ENCODE measurements around the gene EFNA2. TPM values are rescaled to one million over a fixed set of nuclear protein-coding genes. Genes with fewer than 3 reads are reported as not detected.

Gene EFNA2
- total RNA-seq, 4 donors from 2014 or later, result not detected

GRCh38 chr19:1336079-1336684, 50.5 kb downstream of the EFNA2 start:
- Histone ChIP-seq H3K36me3 (no peaks in the 10 kb centered on the region), H3K9me3 (no peaks in the 10 kb centered on the region), H3K27me3 (peaks cover 0 to 15% of the 10 kb centered on the region in 2 donors), H3K27ac (no peak overlapping the region), H3K4me3 (no peak overlapping the region), H3K4me1 (no peaks in the 10 kb centered on the region)
- no peak for DNase-seq (ENCODE audit: low spot score in 2 of 2)
- 85 to 87% methylated on average over 21 to 22 of the region's 22 CpGs for WGBS, 2 donors
- TF ChIP-seq, protein P1, sequence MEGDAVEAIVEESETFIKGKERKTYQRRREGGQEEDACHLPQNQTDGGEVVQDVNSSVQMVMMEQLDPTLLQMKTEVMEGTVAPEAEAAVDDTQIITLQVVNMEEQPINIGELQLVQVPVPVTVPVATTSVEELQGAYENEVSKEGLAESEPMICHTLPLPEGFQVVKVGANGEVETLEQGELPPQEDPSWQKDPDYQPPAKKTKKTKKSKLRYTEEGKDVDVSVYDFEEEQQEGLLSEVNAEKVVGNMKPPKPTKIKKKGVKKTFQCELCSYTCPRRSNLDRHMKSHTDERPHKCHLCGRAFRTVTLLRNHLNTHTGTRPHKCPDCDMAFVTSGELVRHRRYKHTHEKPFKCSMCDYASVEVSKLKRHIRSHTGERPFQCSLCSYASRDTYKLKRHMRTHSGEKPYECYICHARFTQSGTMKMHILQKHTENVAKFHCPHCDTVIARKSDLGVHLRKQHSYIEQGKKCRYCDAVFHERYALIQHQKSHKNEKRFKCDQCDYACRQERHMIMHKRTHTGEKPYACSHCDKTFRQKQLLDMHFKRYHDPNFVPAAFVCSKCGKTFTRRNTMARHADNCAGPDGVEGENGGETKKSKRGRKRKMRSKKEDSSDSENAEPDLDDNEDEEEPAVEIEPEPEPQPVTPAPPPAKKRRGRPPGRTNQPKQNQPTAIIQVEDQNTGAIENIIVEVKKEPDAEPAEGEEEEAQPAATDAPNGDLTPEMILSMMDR (IDR thresholded peaks at IDR 0.05), result no peak
- TF ChIP-seq POLR2A (IDR thresholded peaks at IDR 0.05) (no peak), EP300 (IDR thresholded peaks at IDR 0.05) (no peak)

- no peak for DNase-seq (ENCODE audit: low spot score in 2 of 2)
- H3K36me3 ChIP-seq, result no peaks in the 10 kb centered on the region
- no peak overlapping the region for H3K4me3 ChIP-seq
- H3K9me3 ChIP-seq, result no peaks in the 10 kb centered on the region
- no peaks in the 10 kb centered on the region for H3K4me1 ChIP-seq
- 78 to 82% methylated on average over 22 to 28 of the region's 28 CpGs for WGBS, 2 donors
- no peaks in the 10 kb centered on the region for H3K27me3 ChIP-seq
- no peak overlapping the region for H3K27ac ChIP-seq
- TF ChIP-seq, protein P1 (IDR thresholded peaks at IDR 0.05), result no peak
- no peak for TF ChIP-seq POLR2A (IDR thresholded peaks at IDR 0.05)
- no peak for TF ChIP-seq EP300 (IDR thresholded peaks at IDR 0.05)
Observed at GRCh38 chr19:1340681-1341469, 55.2 kb downstream of the EFNA2 start.

- Histone ChIP-seq H3K27ac (no peak overlapping the region), H3K27me3 (no peaks in the 10 kb centered on the region), H3K36me3 (no peaks in the 10 kb centered on the region), H3K4me3 (no peak overlapping the region), H3K4me1 (no peaks in the 10 kb centered on the region), H3K9me3 (no peaks in the 10 kb centered on the region)
- WGBS, 2 donors, result 36 to 50% methylated on average over 7 of the region's 7 CpGs
- TF ChIP-seq, protein P1 (IDR thresholded peaks at IDR 0.05), result no peak
- no peak for TF ChIP-seq POLR2A (IDR thresholded peaks at IDR 0.05)
- TF ChIP-seq EP300 (IDR thresholded peaks at IDR 0.05), result no peak
- DNase-seq (ENCODE audit: low spot score in 2 of 2), result no peak
Observed at GRCh38 chr19:1343041-1343440, 57.4 kb downstream of the EFNA2 start.

GRCh38 chr19:1349211-1349610, 63.5 kb downstream of the EFNA2 start:
- 82 to 85% methylated on average over 18 of the region's 18 CpGs for WGBS, 2 donors
- no peaks in the 10 kb centered on the region for H3K27me3 ChIP-seq
- H3K27ac ChIP-seq, result no peak overlapping the region
- no peaks in the 10 kb centered on the region for H3K36me3 ChIP-seq
- no peak for DNase-seq (ENCODE audit: low spot score in 2 of 2)
- no peaks in the 10 kb centered on the region for H3K9me3 ChIP-seq
- H3K4me3 ChIP-seq, result no peak overlapping the region
- no peak for TF ChIP-seq EP300 (IDR thresholded peaks at IDR 0.05)
- TF ChIP-seq POLR2A (IDR thresholded peaks at IDR 0.05), result no peak
- TF ChIP-seq, protein P1 (IDR thresholded peaks at IDR 0.05), result no peak
- peaks cover 0 to 9% (median 0%) of the 10 kb centered on the region in 4 donors for H3K4me1 ChIP-seq

GRCh38 chr19:1350867-1351266, 65.2 kb downstream of the EFNA2 start:
- WGBS, 2 donors, result 60 to 70% methylated on average over 5 of the region's 5 CpGs
- Histone ChIP-seq H3K27ac (no peak overlapping the region), H3K4me1 (peaks cover 0 to 13% (median 1%) of the 10 kb centered on the region in 4 donors), H3K9me3 (no peaks in the 10 kb centered on the region), H3K27me3 (no peaks in the 10 kb centered on the region), H3K4me3 (no peak overlapping the region), H3K36me3 (no peaks in the 10 kb centered on the region)
- DNase-seq (ENCODE audit: low spot score in 2 of 2), result no peak
- TF ChIP-seq, protein P1 (IDR thresholded peaks at IDR 0.05), result no peak
- TF ChIP-seq POLR2A (IDR thresholded peaks at IDR 0.05), result no peak
- TF ChIP-seq EP300 (IDR thresholded peaks at IDR 0.05), result no peak
